GM23338 (cell line): ENCODE measurements around the gene CLDN20. TPM values are rescaled to one million over a fixed set of nuclear protein-coding genes. Genes with fewer than 3 reads are reported as not detected.

Experiments
- ATAC-seq: fragments of 200-7000 bp; cut with Tn5 transposase; 3 replicates; pipeline ENCODE4 v1.9.1; 2020
- DNase-seq: peaks from one replicate; pipeline ENCODE4 v3.0.0-alpha.2; 2015; ENCODE audit warnings: low spot score
- H2AFZ ChIP-seq: fragments of 200-600 bp; sonication (generic); 2 replicates; pipeline ENCODE4 v1.8.0; 2016; ENCODE audit warnings: antibody characterized with exemption, mild to moderate bottlenecking, moderate library complexity
- H3F3A ChIP-seq: fragments of 200-600 bp; sonication (generic); replicated peaks from 2 replicates; pipeline ENCODE4 v1.8.0; 2017; ENCODE audit warnings: antibody characterized with exemption, mixed run types, low read depth
- H3K27ac ChIP-seq: fragments of 200-600 bp; sonication (generic); 2 replicates; pipeline ENCODE4 v1.6.1; 2016; ENCODE audit warnings: low read depth
- H3K27me3 ChIP-seq: fragments of 200-600 bp; sonication (generic); 2 replicates; pipeline ENCODE4 v1.8.0; 2016; ENCODE audit warnings: mild to moderate bottlenecking, mixed run types, moderate library complexity; ENCODE audit not compliant: insufficient read depth
- H3K36me3 ChIP-seq: fragments of 200-600 bp; sonication (generic); 2 replicates; pipeline ENCODE4 v1.8.0; 2016; ENCODE audit warnings: mild to moderate bottlenecking; ENCODE audit not compliant: insufficient read depth
- H3K4me1 ChIP-seq: fragments of 200-600 bp; sonication (generic); 2 replicates; pipeline ENCODE4 v1.8.0; 2016; ENCODE audit warnings: mild to moderate bottlenecking, moderate library complexity; ENCODE audit not compliant: insufficient read depth
- H3K4me2 ChIP-seq: fragments of 200-600 bp; sonication (generic); 2 replicates; pipeline ENCODE4 v1.7.1; 2017; ENCODE audit warnings: mixed run types
- H3K4me3 ChIP-seq: fragments of 200-600 bp; sonication (generic); 2 replicates; pipeline ENCODE4 v1.6.1; 2016; ENCODE audit warnings: mixed run types
- H3K79me2 ChIP-seq: fragments of 200-600 bp; sonication (generic); replicated peaks from 2 replicates; pipeline ENCODE4 v1.8.0; 2017; ENCODE audit warnings: mild to moderate bottlenecking; ENCODE audit not compliant: insufficient read depth
- H3K9me2 ChIP-seq: fragments of 200-600 bp; sonication (generic); 2 replicates; pipeline ENCODE4 v1.8.0; 2017; ENCODE audit not compliant: insufficient read depth
- H4K20me1 ChIP-seq: fragments of 200-600 bp; sonication (generic); replicated peaks from 2 replicates; pipeline ENCODE4 v1.8.0; 2017; ENCODE audit warnings: mild to moderate bottlenecking; ENCODE audit not compliant: insufficient read depth
- H3K27ac Mint-ChIP-seq: 2 replicates; pipeline ENCODE4 v1.8.0; 2020; ENCODE audit warnings: inconsistent platforms, mild to moderate bottlenecking, moderate library complexity, mixed read lengths
- H3K27me3 Mint-ChIP-seq: 3 replicates; pipeline ENCODE4 v1.8.0; 2022; ENCODE audit warnings: low read depth, mild to moderate bottlenecking, moderate library complexity, mixed read lengths, inconsistent platforms; ENCODE audit not compliant: insufficient read depth, poor library complexity
- H3K36me3 Mint-ChIP-seq: 3 replicates; pipeline ENCODE4 v1.8.0; 2021; ENCODE audit warnings: low read depth, mild to moderate bottlenecking, inconsistent platforms, moderate library complexity, mixed read lengths
- H3K4me1 Mint-ChIP-seq: 3 replicates; pipeline ENCODE4 v1.8.0; 2020; ENCODE audit warnings: mild to moderate bottlenecking, inconsistent platforms, mixed read lengths
- H3K4me3 Mint-ChIP-seq: 3 replicates; pipeline ENCODE4 v1.8.0; 2021; ENCODE audit warnings: moderate library complexity, mild to moderate bottlenecking, inconsistent platforms, mixed read lengths
- H3K9me3 Mint-ChIP-seq: 3 replicates; pipeline ENCODE4 v1.8.0; 2020; ENCODE audit warnings: moderate library complexity, mild to moderate bottlenecking, inconsistent platforms, mixed read lengths
- CREB1 ChIP-seq: fragments of 250-450 bp; sonication (Bioruptor Pico); IDR thresholded peaks from 2 replicates; pipeline ENCODE4 v1.5.0; 2020; ENCODE audit warnings: low read depth, mild to moderate bottlenecking, moderate library complexity
- ETS1 ChIP-seq: IDR thresholded peaks from 2 replicates; pipeline ENCODE4 v1.6.1; 2016; ENCODE audit warnings: antibody characterized with exemption
- EZH2 ChIP-seq: fragments of 200-600 bp; sonication (generic); IDR thresholded peaks from one replicate; pipeline ENCODE4 v1.8.0; 2017; ENCODE audit warnings: antibody characterized with exemption, mild to moderate bottlenecking, low read depth; ENCODE audit not compliant: unreplicated experiment
- EZH2phosphoT487 ChIP-seq: fragments of 200-600 bp; sonication (generic); IDR thresholded peaks from one replicate; pipeline ENCODE4 v1.8.1; 2018; ENCODE audit warnings: antibody characterized with exemption; ENCODE audit not compliant: unreplicated experiment
- NANOG ChIP-seq: IDR thresholded peaks from 2 replicates; pipeline ENCODE4 v1.6.1; 2016; ENCODE audit warnings: antibody characterized with exemption, borderline replicate concordance
- POLR2AphosphoS5 ChIP-seq: IDR thresholded peaks from 2 replicates; pipeline ENCODE4 v1.6.1; 2016; ENCODE audit warnings: antibody characterized with exemption, low read depth
- STAT1 ChIP-seq: IDR thresholded peaks from one replicate; pipeline ENCODE4 v1.6.1; 2016; ENCODE audit warnings: antibody characterized with exemption; ENCODE audit not compliant: unreplicated experiment
- ZNF114 ChIP-seq: fragments of 250-450 bp; sonication (Bioruptor Pico); IDR thresholded peaks from 2 replicates; pipeline ENCODE4 v1.5.0; 2020; ENCODE audit warnings: mild to moderate bottlenecking, moderate library complexity
- ZNF331 ChIP-seq: fragments of 250-450 bp; sonication (Bioruptor Pico); IDR thresholded peaks from 2 replicates; pipeline ENCODE4 v1.5.0; 2020; ENCODE audit warnings: low read depth, mild to moderate bottlenecking, moderate library complexity
- polyA plus RNA-seq: library from polyadenylated mRNA; unstranded; fragments of >200 nt; fragmentation: Nextera tagmentation; extraction: Ambion mirVana; gene quantifications from 2 replicates; pipeline ENCODE4 v1.2.1, GENCODE V29; 2016
- total RNA-seq: library from RNA; depleted of rRNA; stranded (reverse); fragments of >200 nt; shearing (Covaris generic); gene quantifications from 2 replicates; pipeline ENCODE4 v1.2.3, GENCODE V29; 2014
- TF ChIP-seq, protein P1 (sequence below): IDR thresholded peaks from one replicate; pipeline ENCODE4 v1.6.1; 2018; ENCODE audit warnings: antibody characterized with exemption; ENCODE audit not compliant: unreplicated experiment
- TF ChIP-seq, protein P2 (sequence below), 2 experiments: fragments of 200-600 bp in 1 of 2; sonication (generic) in 1 of 2; conservative IDR thresholded peaks; 2 replicates each; pipeline versions ENCODE4 v1.5.1 to v1.6.1; 2016 to 2017; ENCODE audit warnings: antibody characterized with exemption in 2 of 2, low read depth in 2 of 2, mild to moderate bottlenecking in 2 of 2, moderate library complexity in 1 of 2

Gene CLDN20
- total and polyA plus RNA-seq, 2 experiments from 2014 or later = 0.23 TPM; not detected in 1

DNA sequence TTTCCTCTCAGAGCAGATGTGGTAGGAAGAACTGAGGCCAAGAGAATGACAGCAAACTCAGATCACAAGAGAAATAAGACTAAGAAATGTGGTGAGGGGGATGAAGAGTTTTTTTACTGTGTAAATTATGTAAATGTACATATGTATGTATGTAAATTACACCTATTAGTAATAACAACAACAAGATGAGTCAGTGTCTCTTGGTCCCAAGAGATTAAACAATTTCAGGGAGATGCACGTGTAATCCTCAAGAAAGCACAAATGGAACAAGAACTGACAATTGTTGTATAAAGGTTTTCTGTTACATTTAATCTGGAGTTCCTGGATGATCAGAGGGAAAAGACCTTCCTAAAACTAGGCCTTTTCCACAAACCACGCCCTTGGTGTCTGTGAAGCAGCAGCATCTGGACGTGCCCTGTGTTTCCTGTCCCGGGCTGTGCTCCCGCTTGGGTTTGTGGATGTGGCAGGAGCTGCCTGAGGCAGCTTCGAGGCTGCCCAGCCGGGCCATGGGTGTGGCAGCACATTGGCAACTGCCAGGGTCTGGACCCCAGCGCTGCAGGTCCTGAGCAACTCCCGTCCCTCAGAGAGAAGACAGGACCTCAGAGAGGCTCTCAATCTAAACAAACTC lies 994 bp downstream of the CLDN20 start (continued):
- TF ChIP-seq, protein P1, sequence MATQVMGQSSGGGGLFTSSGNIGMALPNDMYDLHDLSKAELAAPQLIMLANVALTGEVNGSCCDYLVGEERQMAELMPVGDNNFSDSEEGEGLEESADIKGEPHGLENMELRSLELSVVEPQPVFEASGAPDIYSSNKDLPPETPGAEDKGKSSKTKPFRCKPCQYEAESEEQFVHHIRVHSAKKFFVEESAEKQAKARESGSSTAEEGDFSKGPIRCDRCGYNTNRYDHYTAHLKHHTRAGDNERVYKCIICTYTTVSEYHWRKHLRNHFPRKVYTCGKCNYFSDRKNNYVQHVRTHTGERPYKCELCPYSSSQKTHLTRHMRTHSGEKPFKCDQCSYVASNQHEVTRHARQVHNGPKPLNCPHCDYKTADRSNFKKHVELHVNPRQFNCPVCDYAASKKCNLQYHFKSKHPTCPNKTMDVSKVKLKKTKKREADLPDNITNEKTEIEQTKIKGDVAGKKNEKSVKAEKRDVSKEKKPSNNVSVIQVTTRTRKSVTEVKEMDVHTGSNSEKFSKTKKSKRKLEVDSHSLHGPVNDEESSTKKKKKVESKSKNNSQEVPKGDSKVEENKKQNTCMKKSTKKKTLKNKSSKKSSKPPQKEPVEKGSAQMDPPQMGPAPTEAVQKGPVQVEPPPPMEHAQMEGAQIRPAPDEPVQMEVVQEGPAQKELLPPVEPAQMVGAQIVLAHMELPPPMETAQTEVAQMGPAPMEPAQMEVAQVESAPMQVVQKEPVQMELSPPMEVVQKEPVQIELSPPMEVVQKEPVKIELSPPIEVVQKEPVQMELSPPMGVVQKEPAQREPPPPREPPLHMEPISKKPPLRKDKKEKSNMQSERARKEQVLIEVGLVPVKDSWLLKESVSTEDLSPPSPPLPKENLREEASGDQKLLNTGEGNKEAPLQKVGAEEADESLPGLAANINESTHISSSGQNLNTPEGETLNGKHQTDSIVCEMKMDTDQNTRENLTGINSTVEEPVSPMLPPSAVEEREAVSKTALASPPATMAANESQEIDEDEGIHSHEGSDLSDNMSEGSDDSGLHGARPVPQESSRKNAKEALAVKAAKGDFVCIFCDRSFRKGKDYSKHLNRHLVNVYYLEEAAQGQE = no peak
- TF ChIP-seq ZNF114 (CRISPR knock-in tag) (no peak), CREB1 (CRISPR knock-in tag) (no peak), EZH2phosphoT487 (no peak), EZH2 (no peak), NANOG (no peak), STAT1 (no peak), ETS1 (no peak), POLR2AphosphoS5 (no peak)
- TF ChIP-seq, protein P2, sequence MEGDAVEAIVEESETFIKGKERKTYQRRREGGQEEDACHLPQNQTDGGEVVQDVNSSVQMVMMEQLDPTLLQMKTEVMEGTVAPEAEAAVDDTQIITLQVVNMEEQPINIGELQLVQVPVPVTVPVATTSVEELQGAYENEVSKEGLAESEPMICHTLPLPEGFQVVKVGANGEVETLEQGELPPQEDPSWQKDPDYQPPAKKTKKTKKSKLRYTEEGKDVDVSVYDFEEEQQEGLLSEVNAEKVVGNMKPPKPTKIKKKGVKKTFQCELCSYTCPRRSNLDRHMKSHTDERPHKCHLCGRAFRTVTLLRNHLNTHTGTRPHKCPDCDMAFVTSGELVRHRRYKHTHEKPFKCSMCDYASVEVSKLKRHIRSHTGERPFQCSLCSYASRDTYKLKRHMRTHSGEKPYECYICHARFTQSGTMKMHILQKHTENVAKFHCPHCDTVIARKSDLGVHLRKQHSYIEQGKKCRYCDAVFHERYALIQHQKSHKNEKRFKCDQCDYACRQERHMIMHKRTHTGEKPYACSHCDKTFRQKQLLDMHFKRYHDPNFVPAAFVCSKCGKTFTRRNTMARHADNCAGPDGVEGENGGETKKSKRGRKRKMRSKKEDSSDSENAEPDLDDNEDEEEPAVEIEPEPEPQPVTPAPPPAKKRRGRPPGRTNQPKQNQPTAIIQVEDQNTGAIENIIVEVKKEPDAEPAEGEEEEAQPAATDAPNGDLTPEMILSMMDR (conservative IDR thresholded peaks at IDR 0.05; ENCODE audit: low read depth in 2 of 2) = no peak

DNA sequence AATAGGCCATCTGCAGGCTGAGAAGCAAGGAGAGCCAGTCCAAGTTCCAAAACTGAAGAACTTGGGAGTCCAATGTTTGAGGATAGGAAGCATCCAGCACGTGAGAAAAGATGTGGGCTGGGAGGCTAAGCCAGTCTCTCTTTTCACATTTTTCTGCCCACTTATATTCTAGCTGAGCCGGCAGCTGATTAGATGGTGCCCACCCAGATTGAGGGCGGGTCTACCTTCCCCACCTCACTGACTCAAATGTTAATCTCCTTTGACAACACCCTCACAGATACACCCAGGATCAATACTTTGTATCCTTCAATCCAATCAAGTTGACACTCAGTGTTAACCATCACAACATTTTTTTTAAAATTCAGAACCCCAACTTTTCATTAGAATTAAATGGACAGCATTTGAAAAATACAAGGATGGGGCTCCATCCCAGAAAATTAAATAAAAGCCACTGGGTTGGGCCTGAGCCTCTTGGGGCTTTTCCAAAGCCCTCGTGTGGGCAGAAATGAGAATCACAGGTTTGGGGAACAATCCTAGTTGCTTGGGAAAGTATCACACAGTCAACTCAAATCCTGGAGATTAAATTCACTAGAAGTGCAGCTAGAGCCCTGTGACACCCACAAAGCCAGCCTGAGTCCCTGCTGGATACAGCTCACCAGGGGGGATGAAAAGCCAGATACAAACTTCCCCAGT lies 2.2 kb downstream of the CLDN20 start:
- H3K4me3 Mint-ChIP-seq = no peak overlapping the region
- no peak overlapping the region for H2AFZ ChIP-seq
- ATAC-seq (peak; percentile 13; the same call in 1 of the 3 replicates), DNase-seq (peak; percentile 65)
- H3K79me2 ChIP-seq = peaks cover 1% of the 10 kb centered on the region; the same call in 1 of the 2 replicates
- TF ChIP-seq ZNF331 (CRISPR knock-in tag) = no peak
- TF ChIP-seq, protein P2 (conservative IDR thresholded peaks at IDR 0.05; ENCODE audit: low read depth in 2 of 2) = peak; percentile 15 to 52; a peak in 3 of 4 replicates
- no peaks in the 10 kb centered on the region for H4K20me1 ChIP-seq
- no peaks in the 10 kb centered on the region for H3F3A ChIP-seq
- H3K4me1 Mint-ChIP-seq = peaks cover 44% of the 10 kb centered on the region
- no peak overlapping the region for H3K27ac ChIP-seq
- H3K4me1 ChIP-seq = peaks cover 16% of the 10 kb centered on the region
- H3K27me3 ChIP-seq = no peaks in the 10 kb centered on the region
- no peaks in the 10 kb centered on the region for H3K36me3 ChIP-seq
- H3K27ac Mint-ChIP-seq = no peak overlapping the region
- H3K4me2 ChIP-seq = no peak overlapping the region
- peaks cover 2% of the 10 kb centered on the region; the same call in 1 of the 3 replicates for H3K9me3 Mint-ChIP-seq
- no peak overlapping the region for H3K4me3 ChIP-seq
- H3K27me3 Mint-ChIP-seq = no peaks in the 10 kb centered on the region
- H3K36me3 Mint-ChIP-seq = peaks cover 36% of the 10 kb centered on the region
- no peaks in the 10 kb centered on the region for H3K9me2 ChIP-seq
